DOHH2 (cell line): ENCODE data around the gene SLC25A42.

ENCODE experiments used
- H3F3A ChIP-seq: fragments of 200-600 bp; sonication (generic), shearing (Covaris generic); 2 replicates; pipeline ENCODE4 v1.6.0; 2016; ENCODE audit warnings: antibody characterized with exemption, mild to moderate bottlenecking; ENCODE audit not compliant: control insufficient read depth, insufficient read depth
- H3K27ac ChIP-seq: fragments of 200-600 bp; sonication (generic); 2 replicates; pipeline ENCODE4 v1.5.1; 2014; ENCODE audit warnings: low read depth, mild to moderate bottlenecking, low read length, moderate library complexity
- H3K27me3 ChIP-seq: fragments of 200-600 bp; sonication (generic); 2 replicates; pipeline ENCODE4 v1.6.1; 2014; ENCODE audit warnings: mild to moderate bottlenecking, low read length, mixed read lengths; ENCODE audit not compliant: control insufficient read depth
- H3K36me3 ChIP-seq: fragments of 200-600 bp; sonication (generic); 2 replicates; pipeline ENCODE4 v1.6.1; 2014; ENCODE audit warnings: mild to moderate bottlenecking, low read length, moderate library complexity, mixed read lengths; ENCODE audit not compliant: control insufficient read depth
- H3K4me1 ChIP-seq: fragments of 200-600 bp; sonication (generic); 2 replicates; pipeline ENCODE4 v1.6.1; 2014; ENCODE audit warnings: mild to moderate bottlenecking, low read length, mixed read lengths; ENCODE audit not compliant: control insufficient read depth
- H3K4me2 ChIP-seq: fragments of 200-600 bp; sonication (generic); 2 replicates; pipeline ENCODE4 v1.6.0; 2014; ENCODE audit warnings: mild to moderate bottlenecking, low read length, moderate library complexity
- H3K4me3 ChIP-seq: fragments of 200-600 bp; sonication (generic); 2 replicates; pipeline ENCODE4 v1.5.1; 2014; ENCODE audit warnings: mild to moderate bottlenecking, low read length, mixed read lengths
- H3K79me2 ChIP-seq: fragments of 200-600 bp; sonication (generic); 2 replicates; pipeline ENCODE4 v1.6.1; 2014; ENCODE audit warnings: mild to moderate bottlenecking, low read length, mixed read lengths; ENCODE audit not compliant: control insufficient read depth
- H3K9me2 ChIP-seq: fragments of 200-600 bp; sonication (generic); replicated peaks from 2 replicates; pipeline ENCODE4 v1.6.1; 2014; ENCODE audit warnings: mild to moderate bottlenecking, low read length, mixed read lengths; ENCODE audit not compliant: control insufficient read depth
- H3K9me3 ChIP-seq: fragments of 200-600 bp; sonication (generic); 2 replicates; pipeline ENCODE4 v1.6.1; 2014; ENCODE audit warnings: antibody characterized with exemption, low read length, mixed read lengths; ENCODE audit not compliant: control insufficient read depth, insufficient read depth
- H4K20me1 ChIP-seq: fragments of 200-600 bp; sonication (generic); 2 replicates; pipeline ENCODE4 v1.6.0; 2014; ENCODE audit warnings: low read depth, mild to moderate bottlenecking, antibody characterized with exemption, low read length, moderate library complexity; ENCODE audit not compliant: control insufficient read depth, insufficient read depth
- EZH2phosphoT487 ChIP-seq: fragments of 200-600 bp; sonication (generic); IDR thresholded peaks from 2 replicates; pipeline ENCODE4 v1.6.1; 2017; ENCODE audit warnings: borderline replicate concordance, mild to moderate bottlenecking, antibody characterized with exemption, low read length, moderate library complexity, mixed read lengths
- TF ChIP-seq, protein P1 (sequence below): fragments of 200-600 bp; sonication (generic); IDR thresholded peaks from one replicate; pipeline ENCODE4 v1.5.1; 2014; ENCODE audit warnings: antibody characterized with exemption, mild to moderate bottlenecking, low read depth, low read length; ENCODE audit not compliant: poor library complexity, severe bottlenecking

The SLC25A42 gene

DNA sequence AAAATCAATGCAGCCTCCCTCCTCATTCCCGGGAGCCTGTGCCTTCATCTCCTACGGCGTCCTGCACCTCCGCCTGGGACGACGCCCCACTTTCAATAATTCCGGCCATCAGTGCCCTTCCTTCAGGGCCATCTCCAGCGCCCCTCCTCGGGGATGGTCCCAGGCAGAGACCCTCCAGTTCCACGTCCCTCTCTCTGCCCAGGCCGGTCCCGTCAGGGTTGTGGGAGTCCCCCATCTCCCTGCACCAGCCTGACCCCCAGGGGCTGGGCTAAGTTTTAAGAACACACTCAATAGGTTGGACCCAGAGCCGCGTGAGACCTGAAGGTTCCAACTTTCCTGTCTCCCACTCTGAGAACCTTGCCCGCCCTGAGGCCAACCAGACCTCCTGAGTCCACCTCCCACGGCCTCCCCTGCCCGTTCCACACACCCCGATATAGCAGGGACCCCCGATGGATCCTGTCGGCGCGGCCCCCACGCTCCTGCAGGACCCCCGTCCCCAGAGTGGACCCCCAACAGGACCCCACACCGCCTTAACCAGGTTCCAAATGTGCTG, 73.8 kb downstream of the SLC25A42 start:
- no peaks in the 10 kb centered on the region for H3K36me3 ChIP-seq
- no peaks in the 10 kb centered on the region for H3K27me3 ChIP-seq
- H3F3A ChIP-seq = peaks cover 20% of the 10 kb centered on the region
- H3K4me3 ChIP-seq = peak overlapping the region; percentile 75
- H3K79me2 ChIP-seq = peaks cover 25% of the 10 kb centered on the region
- no peak for TF ChIP-seq EZH2phosphoT487
- TF ChIP-seq, protein P1, sequence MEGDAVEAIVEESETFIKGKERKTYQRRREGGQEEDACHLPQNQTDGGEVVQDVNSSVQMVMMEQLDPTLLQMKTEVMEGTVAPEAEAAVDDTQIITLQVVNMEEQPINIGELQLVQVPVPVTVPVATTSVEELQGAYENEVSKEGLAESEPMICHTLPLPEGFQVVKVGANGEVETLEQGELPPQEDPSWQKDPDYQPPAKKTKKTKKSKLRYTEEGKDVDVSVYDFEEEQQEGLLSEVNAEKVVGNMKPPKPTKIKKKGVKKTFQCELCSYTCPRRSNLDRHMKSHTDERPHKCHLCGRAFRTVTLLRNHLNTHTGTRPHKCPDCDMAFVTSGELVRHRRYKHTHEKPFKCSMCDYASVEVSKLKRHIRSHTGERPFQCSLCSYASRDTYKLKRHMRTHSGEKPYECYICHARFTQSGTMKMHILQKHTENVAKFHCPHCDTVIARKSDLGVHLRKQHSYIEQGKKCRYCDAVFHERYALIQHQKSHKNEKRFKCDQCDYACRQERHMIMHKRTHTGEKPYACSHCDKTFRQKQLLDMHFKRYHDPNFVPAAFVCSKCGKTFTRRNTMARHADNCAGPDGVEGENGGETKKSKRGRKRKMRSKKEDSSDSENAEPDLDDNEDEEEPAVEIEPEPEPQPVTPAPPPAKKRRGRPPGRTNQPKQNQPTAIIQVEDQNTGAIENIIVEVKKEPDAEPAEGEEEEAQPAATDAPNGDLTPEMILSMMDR = no peak
- H3K4me1 ChIP-seq = peaks cover 36% of the 10 kb centered on the region
- no peaks in the 10 kb centered on the region for H4K20me1 ChIP-seq
- no peak overlapping the region for H3K27ac ChIP-seq
- peak overlapping the region; percentile 79 for H3K4me2 ChIP-seq
- no peaks in the 10 kb centered on the region for H3K9me3 ChIP-seq
- H3K9me2 ChIP-seq = no peaks in the 10 kb centered on the region

DNA sequence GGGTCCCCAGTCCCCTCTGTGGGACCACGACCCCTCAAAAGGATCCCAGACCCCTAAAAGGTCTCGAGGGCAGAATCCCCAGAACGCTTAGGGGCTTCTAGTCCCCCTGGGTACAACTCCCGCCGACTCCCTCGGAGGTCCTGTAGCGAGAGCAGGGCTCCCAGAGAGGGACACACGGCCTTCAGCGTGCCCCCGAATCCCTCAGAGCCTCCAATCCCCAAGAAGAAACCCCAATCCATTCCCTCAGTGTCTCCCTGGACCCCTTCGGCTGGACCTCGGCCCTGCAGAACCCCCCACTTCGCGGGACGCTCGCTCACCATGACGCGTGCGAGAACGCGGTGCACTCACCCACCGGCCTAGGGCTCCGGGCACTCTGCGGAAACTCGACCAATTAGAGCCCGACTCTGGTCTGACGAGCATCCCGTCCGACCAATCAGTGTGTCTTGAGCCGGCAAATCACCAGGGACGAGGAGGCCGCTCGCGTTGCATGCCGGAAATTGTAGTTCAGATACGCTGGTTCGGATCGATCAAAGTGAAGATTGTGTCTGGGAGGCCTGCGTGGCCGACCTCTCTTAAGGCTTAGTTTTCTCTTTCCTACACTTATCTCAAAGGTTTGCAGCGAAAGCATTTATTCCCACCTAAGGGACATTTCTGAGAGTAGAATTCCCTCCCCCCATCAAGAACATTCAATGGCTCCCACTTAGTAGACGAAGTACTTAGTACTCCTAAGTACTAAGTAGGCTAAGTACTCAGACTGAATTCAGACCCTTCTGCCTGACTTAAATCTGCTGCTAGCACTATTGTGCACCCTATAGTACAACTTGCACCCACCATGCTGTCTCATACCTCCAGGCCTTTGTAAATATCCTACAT, 74.6 kb downstream of the SLC25A42 start, which contains the start of gene TMEM161A:
TSS of gene TMEM161A (minus strand) at position 370 of the 873 bp plus-strand sequence. CDS start at position 320, 50 bp downstream.
- Histone ChIP-seq H3K27ac (no peak within 1 kb of the TSS), H3K4me2 (peak within 1 kb of the TSS; percentile 79), H3K79me2 (peaks cover 25% of the 10 kb centered on the region), H3K4me1 (peaks cover 40% of the 10 kb centered on the region), H3K36me3 (0 out of 2 replicates have a peak, but pooled peaks cover 3% of the 10 kb centered on the region), H3K9me2 (no peaks in the 10 kb centered on the region), H3F3A (peaks cover 24% of the 10 kb centered on the region), H3K9me3 (no peaks in the 10 kb centered on the region), H3K27me3 (no peaks in the 10 kb centered on the region), H3K4me3 (peak within 1 kb of the TSS; percentile 75), H4K20me1 (no peaks in the 10 kb centered on the region)
- TF ChIP-seq EZH2phosphoT487 = no peak
- TF ChIP-seq, protein P1 = no peak

DNA sequence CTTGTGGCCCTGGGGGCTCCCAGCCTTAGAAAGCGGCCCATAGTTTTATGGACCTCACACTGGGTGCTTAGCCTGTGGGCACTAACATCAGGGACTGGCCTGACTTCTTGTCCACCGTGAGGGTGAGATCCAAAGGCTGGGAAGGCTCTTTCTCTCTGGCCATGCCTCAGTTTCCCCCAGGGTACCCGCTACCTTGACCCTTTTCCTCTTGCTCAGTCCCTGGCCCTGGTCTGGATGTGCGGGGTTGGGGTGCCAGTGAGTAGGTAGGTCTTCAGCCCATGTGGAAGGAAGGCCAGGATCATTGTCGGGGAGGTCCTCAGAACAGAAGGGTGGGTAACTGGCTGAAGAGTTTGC, 76.1 kb downstream of the SLC25A42 start:
- Histone ChIP-seq H3K4me2 (no peak overlapping the region), H3K4me3 (no peak overlapping the region), H3K4me1 (peaks cover 49% of the 10 kb centered on the region), H3K36me3 (peaks cover 12% of the 10 kb centered on the region), H3F3A (peaks cover 36% of the 10 kb centered on the region), H3K27me3 (no peaks in the 10 kb centered on the region), H4K20me1 (no peaks in the 10 kb centered on the region), H3K9me3 (no peaks in the 10 kb centered on the region), H3K27ac (no peak overlapping the region), H3K79me2 (peaks cover 18% of the 10 kb centered on the region), H3K9me2 (no peaks in the 10 kb centered on the region)
- TF ChIP-seq, protein P1 = peak; percentile 42
- TF ChIP-seq EZH2phosphoT487 = no peak
